NT2/D1 (cell line): ENCODE measurements around the gene AGO4.

Source experiments
- SUZ12 ChIP-seq: IDR thresholded peaks from 2 replicates; pipeline ENCODE4 v1.6.1; 2011; ENCODE audit not compliant: insufficient read length, insufficient read depth; ENCODE audit errors: extremely low read depth
- YY1 ChIP-seq: IDR thresholded peaks from 2 replicates; pipeline ENCODE4 v1.6.1; 2011; ENCODE audit not compliant: insufficient read length, insufficient read depth
- ZNF274 ChIP-seq: IDR thresholded peaks from 2 replicates; pipeline ENCODE4 v1.6.1; 2011; ENCODE audit warnings: mild to moderate bottlenecking, low read depth, low read length

DNA sequence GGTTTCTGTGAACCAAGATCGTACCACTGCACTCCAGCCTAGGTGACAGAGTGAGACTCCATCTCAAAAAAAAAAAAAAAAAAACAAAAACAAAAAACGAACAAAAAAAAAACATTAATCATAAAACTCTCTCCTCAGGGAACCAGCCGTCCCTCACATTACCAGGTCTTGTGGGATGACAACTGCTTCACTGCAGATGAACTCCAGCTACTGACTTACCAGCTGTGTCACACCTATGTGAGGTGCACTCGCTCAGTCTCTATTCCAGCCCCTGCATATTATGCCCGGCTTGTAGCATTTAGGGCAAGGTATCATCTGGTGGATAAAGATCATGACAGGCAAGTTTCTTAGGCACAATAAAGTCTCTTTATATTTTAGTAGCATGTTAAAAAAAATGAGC lies 42.9 kb downstream of the AGO4 start:
- TF ChIP-seq YY1 (no peak), SUZ12 (no peak), ZNF274 (no peak)
